Measurements from ENCODE around the gene PPM1L.

DNA sequence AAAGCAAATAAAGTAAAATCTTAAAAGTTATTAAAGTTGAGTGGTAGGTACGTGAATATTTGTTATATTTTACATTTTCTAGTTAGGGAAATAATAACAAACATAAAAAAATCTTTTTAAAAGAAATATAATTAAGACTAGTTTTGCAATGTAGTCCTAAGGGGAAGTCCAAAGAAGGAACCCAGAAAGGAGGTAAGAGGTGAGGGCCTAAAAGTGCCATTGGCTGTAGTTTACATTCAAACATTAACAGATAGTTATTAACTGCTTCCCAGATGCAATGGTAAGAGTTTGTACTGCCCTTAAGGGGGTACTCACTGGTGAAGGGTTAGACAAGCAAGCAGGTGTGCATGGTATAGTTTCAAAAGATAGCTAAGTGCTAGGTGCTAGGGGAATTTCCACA lies 269.9 kb downstream of the PPM1L start:
- TF ChIP-seq KLF15 (CRISPR knock-in tag; IDR thresholded peaks at IDR 0.05; ENCODE audit: borderline replicate concordance) (no peak), MAX (IDR thresholded peaks at IDR 0.05) (no peak), TOE1 (CRISPR knock-in tag; IDR thresholded peaks at IDR 0.05) (no peak), DNMT1 (CRISPR knock-in tag; IDR thresholded peaks at IDR 0.05) (no peak), FOXA3 (CRISPR knock-in tag; IDR thresholded peaks at IDR 0.05) (no peak), KDM4B (CRISPR knock-in tag; IDR thresholded peaks at IDR 0.05) (no peak), ZNF446 (CRISPR knock-in tag; IDR thresholded peaks at IDR 0.05) (no peak), ZC3H4 (CRISPR knock-in tag; IDR thresholded peaks at IDR 0.05; ENCODE audit: borderline replicate concordance) (no peak), SP1 (IDR thresholded peaks at IDR 0.05) (no peak), SP1 (CRISPR knock-in tag; IDR thresholded peaks at IDR 0.05) (no peak), ATF7 (IDR thresholded peaks at IDR 0.05) (no peak), ATF7 (CRISPR knock-in tag; IDR thresholded peaks at IDR 0.05) (no peak), ZNF766 (CRISPR knock-in tag; IDR thresholded peaks at IDR 0.05; ENCODE audit: borderline replicate concordance) (no peak)
- TF ChIP-seq, protein P1, sequence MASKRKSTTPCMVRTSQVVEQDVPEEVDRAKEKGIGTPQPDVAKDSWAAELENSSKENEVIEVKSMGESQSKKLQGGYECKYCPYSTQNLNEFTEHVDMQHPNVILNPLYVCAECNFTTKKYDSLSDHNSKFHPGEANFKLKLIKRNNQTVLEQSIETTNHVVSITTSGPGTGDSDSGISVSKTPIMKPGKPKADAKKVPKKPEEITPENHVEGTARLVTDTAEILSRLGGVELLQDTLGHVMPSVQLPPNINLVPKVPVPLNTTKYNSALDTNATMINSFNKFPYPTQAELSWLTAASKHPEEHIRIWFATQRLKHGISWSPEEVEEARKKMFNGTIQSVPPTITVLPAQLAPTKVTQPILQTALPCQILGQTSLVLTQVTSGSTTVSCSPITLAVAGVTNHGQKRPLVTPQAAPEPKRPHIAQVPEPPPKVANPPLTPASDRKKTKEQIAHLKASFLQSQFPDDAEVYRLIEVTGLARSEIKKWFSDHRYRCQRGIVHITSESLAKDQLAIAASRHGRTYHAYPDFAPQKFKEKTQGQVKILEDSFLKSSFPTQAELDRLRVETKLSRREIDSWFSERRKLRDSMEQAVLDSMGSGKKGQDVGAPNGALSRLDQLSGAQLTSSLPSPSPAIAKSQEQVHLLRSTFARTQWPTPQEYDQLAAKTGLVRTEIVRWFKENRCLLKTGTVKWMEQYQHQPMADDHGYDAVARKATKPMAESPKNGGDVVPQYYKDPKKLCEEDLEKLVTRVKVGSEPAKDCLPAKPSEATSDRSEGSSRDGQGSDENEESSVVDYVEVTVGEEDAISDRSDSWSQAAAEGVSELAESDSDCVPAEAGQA (IDR thresholded peaks at IDR 0.05; ENCODE audit: low read depth): no peak
- TF ChIP-seq, protein P1 (CRISPR knock-in tag; IDR thresholded peaks at IDR 0.05; ENCODE audit: borderline replicate concordance): no peak

All from HepG2 (cell line).